SKM-1 treated with dmso at 0.1 percent for 144 hours (cell line): ENCODE measurements around the gene C6orf120.

Experiments
- DNase-seq: peaks from one replicate; lab custom pipeline; 2025; ENCODE audit not compliant: unreplicated experiment; lab: John Stamatoyannopoulos, UW

The C6orf120 gene

DNA sequence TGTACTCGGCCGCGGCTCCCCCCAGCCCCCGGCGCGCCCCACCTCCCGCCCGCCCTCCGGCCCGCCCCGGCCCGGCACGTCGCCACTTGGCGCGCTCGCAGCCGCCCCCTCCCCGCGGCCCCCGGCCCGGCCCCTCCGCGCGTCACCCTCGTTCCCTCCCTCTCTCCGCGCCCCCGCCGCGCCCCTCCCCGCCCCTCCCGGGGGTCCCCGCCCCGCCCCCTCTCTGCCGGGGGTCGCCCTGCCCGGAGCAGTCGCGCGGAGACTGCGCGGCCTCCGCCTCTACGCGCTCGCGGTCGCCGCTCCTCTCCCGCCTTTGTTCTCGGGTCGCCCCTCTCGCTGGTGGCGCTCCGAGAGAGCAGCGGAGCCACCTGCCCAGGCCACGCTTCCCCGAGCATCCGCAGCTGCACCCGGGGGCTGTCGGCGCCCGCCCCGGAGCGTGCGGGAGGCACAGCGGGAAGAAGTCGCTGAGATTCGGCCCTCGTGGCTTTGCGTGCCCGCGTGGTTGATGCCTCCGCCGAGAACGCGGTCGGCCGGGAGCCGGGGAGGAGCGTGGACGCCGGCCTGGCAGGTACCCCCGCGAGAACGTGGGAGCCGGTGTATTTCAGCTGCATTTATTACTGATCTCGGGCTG is 22.7 kb downstream of the C6orf120 start, which contains the start of gene PHF10:
Gene PHF10, minus strand, starts transcription at position 7 of the 631 bp plus-strand sequence. CDS start 569 bp downstream, outside the sequence.
- DNase-seq, result peak; percentile 48

DNA sequence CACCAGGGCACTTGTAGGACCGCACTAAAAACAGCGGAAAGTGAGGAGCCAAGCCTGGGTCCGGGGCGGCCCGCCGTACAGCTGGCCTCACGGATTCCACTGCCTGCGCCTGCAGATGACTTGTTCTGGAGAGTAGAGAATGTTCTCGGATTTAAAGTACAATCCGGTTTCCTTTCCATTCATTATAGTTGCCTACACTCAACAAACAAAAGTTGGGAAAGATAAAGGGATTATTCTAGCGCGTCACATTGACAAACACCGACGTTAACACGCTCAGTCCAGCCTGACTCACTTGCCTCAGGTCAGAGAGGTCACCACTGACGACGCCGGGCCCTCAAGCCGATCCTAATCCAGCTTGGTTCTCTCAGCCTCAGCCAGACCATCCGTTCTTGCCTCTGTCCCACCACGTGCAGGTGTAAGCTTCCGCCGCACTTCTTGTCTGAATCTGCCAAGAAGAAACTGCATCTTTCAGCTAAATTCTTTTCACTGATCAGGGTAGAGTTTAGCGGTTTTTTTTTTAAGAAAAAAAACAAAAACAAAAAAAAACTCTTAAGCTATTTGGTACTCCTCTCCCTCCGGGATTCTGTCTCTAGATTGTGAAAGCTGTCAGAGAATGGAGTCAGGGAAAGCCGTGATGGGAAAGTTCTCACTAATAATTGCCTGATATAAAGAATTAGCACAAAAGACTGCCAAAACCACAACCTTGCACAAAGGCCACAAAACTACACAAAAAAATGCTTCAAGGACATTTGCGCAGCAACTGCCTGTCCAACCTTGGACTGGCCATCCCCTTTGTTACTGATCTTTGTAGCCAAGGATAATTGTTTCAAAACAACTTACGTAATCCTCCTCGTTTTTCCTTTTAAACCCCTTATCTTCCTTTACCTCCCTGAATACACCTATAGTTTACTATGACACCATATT is 23.5 kb downstream of the C6orf120 start:
- peak; percentile 31 for DNase-seq

DNA sequence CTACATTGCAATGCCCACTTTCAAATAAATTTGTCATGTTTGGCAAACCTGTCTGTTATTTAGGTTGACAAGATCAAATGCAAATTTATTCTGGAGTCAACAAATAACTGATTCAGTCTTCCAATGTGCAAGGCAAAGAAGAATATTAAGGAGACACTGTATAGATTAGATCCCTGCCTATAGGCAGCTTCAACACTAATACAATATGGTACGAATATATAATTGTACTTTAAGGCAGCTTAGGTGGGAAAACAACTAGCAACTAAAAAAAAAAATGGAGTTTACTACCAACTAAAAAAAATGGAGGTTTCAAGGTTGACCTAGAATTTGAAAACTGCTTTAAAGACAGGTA is 24.1 kb downstream of the C6orf120 start:
- DNase-seq, result no peak

DNA sequence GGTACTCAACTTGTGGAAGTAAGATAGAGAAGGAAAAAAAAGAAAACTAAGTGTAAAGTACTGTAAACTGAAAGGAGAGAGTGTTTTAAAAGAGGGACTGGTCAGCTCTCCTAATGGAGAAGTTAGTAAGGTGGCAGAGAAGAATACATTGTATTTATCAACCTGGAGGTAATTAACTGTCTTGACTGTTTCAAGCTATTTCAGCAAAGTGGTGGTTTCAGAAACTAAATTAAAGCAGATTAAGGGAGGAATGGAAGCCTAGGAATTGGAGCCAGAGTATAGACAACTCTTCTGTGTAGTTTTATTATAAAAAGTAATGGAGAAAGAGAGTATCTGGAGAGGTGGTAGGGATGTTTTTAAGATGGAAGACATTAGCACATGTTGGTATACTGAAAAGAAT is 25.0 kb downstream of the C6orf120 start:
- DNase-seq, result no peak

DNA sequence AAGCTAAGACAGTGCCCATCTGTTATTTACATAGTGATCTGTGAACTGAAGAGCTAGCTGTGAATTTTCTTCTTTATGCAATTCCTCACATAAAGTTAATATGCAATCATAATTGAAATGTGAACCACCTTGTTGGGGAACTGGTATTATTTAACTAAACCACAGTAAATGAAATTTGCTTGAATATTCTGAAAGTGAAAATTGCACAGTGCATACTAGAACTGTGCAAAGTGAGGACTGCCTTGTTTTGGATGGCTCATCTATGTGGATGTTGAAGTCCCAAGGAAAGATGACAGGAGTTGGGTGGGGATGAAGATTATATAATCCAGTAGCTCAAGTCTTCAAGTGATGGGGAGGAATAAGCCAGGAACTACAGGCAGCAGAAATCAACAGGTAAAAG is 28.0 kb downstream of the C6orf120 start:
- no peak for DNase-seq

DNA sequence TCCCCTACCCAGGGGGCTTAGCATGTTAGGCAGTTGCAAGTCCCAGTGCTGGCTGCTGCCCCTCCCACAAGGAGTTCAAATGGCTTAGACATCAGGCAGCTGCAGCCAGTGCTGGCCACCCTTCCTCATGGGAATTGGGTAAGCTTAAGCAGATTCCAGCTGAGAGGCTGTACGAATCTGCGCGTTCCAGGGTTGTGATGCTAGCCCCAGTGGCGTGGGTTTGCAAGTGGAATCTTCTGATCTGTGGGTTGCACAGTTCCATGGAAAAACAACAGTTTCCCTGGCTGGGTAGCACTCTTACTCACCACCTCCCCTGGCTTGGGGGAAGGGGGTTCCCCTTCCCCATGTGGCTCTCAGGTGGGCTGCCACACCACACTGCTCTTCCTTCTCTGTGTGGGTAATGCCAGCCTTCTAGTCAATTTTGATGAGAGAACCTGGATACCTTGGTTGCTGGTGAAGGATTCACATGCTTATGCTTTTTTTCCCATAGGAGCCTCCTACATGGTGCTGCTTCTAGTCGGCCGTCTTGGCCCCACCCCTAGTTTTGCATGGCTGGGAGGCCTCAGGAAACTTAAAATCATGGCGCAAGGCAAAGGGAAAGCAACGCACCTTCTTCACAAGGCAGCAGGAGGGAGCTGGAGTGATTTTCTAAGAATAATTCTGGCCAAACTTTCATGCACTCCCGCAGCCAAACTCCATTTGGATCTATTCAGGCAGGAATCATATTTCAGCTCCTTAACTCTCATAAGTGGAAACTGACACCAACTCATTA is 36.5 kb downstream of the C6orf120 start:
- no peak for DNase-seq

DNA sequence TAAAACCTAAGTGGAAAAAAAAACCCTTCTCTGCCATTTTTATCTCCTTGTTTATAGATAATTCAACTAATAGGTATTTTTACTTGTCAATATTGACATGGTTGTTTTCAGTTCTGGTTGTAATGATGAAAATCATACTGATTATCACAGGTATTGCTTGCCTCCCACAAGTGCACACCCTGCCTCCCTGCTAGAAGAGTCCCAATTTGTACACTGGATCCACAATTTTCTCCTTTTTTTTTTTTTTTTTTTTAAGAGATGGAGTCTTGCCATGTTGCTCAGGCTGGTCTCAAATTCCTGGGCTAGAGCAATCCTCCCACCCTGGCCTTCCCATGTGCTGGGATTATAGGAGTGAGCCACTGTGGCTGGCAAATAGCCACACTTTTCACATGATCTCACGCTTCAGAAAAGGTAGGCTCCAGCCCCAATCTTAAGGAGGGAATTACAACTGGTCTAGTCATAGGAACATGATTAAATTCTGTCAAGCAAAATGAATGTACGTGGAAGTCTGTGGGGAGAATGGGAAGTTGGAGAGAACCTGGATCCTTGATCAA is 37.1 kb downstream of the C6orf120 start:
- no peak for DNase-seq

DNA sequence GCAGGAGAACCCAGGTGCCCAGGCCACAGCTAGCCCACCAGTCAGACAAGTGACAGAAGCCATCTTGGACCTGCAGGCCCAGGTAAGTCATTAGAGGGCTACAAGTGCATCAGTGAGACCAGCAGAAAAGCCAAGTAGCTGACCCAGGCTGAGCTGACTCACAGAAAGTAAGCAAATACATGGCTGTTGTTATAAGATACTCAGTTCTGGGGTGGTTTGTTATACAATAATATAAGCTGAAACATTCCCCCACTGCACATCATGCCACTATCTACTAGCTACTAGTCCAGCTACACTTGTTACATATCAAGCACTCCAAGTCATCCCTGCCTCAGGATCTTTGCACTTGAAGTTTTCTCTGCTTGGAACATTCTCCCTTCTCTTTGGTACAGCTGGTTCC is 39.4 kb downstream of the C6orf120 start:
- DNase-seq, result no peak

DNA sequence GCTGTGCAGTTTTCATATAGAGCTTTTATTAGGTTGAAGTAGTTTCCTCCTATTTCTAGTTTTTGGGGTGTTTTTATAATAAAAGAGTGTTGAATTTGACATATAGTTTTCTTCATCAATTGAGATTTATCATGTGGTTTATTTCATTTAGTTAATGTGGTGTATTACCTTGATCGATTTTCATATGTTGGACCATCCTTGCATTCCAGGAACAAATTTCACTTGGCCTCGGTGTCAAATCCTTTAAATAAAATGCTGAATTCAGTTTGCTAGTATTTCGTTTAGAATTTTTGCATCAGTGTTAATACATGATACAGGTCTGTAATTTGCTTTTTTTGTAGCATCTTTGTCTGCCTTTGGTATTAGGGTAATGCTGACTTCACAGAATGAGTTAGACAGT is 43.5 kb downstream of the C6orf120 start:
- no peak for DNase-seq

DNA sequence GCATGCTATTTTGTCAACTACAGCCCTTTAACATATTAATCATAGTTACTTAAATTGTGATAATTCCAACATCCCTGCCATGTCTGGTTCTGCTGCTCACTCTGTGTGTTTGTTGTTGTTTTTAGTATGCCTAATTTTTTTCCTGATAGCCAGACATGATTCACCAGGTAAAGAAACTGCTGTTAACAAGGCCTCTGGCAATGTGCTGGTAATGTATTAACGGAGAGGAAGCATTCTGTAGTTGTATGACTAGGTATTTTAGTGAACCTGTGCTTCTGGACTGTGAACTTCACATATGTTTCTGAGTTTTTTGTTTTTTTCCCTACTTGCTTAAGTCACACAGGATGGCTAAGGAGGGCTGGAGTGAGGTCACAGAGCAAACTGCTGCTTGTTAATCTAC is 44.6 kb downstream of the C6orf120 start:
- DNase-seq, result no peak

DNA sequence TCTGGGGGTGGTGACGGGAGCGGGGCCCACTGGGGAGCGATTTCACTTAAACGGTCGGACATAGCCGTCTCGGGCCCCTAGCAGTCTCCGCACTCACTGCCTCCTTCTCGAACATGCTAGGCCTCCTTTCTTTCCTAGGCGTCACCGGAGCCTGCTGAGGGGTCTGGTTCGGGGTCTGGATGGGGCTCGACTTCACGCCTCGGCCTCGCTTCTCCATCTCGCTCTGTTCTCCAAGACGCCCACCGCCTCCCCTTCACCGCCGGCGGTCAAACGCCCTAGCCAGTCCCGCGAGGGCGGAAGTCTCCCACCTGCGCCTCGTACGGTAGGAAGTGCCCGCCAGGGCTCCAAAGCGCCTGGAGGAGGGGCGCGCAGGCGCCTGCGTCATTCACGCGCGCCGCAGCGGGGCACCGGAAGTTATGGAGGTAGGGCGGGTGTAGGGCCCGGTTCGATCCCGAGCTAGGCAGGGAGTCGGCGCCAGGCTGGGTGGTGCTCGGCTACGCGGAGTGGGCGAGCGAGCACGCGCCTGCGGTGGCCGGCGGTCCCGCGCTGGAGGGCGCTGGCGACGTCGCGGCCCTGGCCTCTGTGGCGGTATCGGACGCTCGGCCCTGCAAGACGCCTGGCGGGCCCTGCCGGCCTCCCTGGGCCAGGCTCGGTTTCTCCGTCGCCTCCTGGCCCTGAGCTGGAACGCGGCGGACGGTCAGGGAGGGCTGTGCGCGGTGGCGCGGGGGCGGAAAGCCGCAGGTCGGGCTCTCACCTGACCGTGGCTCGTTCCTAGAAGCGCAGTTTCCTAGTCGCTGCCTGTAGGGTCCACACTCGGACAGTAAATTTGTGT is 49.5 kb downstream of the C6orf120 start, which contains the start of the genes DYNLT2 and ERMARD:
Gene DYNLT2, minus strand, starts transcription at position 331 of the 832 bp plus-strand sequence. Its CDS starts 114 bp downstream, at position 217.
Gene ERMARD, plus strand, starts transcription at position 381 of the 832 bp plus-strand sequence. Its CDS starts 36 bp downstream, at position 417.
- DNase-seq, result peak; percentile 83

DNA sequence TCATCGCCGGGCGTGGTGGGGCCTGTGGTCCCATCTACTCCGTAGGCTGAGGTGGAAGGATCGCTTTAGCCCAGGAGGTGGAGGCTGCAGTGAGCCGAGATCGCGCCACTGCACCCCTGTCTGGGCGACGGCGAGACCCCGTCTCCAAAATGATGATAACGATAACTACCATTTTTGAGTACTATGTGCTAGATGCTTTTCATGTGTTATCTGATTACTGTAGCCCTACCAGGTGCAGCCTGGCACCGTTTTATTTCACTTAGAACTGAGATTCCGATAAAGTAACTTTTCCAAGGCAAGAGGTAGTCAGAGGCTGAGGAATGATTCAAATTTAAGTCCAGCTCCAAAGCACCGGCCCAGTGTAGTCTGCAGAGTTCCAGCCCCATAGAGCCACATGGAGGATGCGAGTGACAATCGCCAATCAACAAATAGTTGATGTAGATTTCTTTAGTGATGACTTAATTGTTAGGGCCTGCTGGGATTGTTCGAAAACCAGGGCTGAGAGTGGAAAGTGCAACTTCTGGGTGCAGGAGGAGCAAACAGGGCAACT is 50.2 kb downstream of the C6orf120 start:
- DNase-seq, result no peak
